Hematopoietic multipotent progenitor cell treated with erythropoietin and hydrocortisone succinate and interleukin-3 and kit ligand, for 6 days (in vitro differentiated cells): Measurements from ENCODE around the gene TRIM23.

Experiments used
- DNase-seq: peaks from one replicate; pipeline ENCODE4 v3.0.0-alpha.2; 2015

The TRIM23 gene

DNA sequence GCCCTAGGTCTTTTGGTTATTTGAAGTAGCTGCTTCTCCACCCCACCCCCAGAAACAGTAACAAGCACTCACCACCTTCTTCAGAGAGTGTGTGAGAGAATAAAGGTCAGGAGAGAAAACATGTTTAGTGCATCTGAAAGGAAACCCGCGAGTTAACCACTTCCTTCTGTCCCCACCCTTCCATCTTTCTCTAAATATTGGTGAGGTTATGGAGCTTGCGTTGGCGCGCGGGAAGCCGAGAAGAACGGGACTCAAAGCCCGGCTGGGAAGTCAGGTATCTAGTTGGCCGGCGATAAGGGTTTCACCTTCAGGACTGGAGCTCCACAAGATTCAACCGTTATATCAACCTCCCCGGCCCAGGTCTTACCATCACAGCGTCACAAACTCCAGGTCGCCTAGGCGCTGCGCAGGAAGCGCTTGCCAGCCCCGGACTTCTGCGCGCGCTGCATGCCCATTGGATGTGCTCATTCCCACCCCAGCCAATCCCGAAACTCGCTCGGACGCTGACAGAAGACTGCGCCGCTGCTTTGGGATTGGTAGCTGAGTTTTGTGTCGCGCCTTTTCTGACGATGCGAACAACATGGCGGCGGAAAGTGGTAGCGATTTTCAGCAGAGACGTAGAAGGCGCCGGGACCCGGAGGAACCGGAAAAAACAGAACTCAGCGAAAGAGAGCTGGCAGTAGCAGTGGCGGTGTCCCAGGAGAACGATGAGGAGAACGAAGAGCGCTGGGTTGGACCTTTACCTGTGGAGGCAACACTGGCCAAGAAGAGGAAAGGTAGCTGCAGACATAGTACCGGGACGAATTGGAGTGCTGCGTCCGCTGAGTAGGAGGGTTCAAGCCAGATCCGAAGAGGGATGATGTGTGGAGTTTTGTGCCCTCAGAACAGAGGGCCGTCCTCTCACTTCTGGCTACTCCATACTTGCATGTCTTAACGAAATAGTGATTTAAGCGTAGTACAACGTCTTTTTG, 61.1 kb downstream of the TRIM23 start, which contains the start of the genes CENPK and PPWD1:
Gene CENPK (minus strand): TSS at position 438 of the 971 bp plus-strand sequence. CDS start 8,261 bp downstream, outside the sequence.
Gene PPWD1 (plus strand): TSS at position 566 of the 971 bp plus-strand sequence. CDS start 15 bp downstream, at position 581.
- peak; percentile 99 for DNase-seq

DNA sequence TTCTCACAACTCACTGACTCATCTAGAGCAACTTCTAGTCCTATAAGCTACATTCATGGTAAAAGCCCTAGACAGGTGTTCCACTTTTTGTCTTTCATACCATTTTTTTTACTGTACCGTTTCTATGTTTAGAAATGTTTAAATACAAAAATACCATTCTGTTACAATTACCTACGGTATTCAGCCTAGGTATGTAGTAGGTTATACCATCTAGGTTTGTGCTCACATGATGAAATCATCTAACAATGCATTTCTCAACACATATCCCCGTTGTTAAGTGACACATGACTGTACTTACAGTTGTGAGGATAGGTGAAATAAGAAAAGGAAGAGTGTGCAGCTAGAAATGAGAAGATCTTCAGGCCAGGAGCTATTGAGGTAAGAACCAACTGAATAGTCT, 67.4 kb downstream of the TRIM23 start:
- no peak for DNase-seq

DNA sequence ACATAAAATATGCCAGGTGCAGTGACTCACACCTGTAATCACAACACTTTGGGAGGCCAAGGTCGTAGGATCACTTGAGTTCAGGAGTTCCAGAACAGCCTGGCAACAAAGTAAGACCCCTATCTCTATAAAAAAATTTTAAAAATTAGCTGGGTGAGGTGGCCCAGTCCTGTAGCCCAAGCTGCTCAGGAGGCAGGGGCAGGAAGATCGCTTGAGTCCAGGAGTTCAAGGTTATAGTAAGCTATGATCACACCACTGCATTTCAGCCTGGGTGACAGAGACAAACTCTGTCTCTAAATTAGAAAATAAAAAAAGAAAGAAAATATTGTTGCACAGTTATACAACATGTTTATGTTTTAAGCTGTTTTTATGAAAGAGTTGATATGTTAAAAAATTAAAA, 68.0 kb downstream of the TRIM23 start:
- no peak for DNase-seq

DNA sequence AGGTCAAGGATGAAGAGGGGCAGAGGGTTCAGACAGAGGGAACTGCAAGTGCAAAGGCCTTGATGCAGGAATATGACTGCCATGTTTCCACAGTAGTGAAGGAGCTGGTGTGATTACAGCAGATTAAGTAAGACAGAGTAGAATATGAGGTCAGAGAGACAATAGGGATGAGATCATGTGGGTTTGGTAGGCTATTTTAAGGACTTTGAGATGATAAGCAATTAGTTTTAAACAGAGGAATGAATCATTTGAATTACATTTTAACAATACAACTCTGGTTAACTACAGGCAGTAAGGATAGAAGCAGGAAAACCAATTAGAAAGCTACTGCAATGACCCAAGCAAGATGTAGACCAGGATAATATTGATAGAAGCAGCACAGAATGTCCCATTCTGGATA, 68.8 kb downstream of the TRIM23 start:
- no peak for DNase-seq

DNA sequence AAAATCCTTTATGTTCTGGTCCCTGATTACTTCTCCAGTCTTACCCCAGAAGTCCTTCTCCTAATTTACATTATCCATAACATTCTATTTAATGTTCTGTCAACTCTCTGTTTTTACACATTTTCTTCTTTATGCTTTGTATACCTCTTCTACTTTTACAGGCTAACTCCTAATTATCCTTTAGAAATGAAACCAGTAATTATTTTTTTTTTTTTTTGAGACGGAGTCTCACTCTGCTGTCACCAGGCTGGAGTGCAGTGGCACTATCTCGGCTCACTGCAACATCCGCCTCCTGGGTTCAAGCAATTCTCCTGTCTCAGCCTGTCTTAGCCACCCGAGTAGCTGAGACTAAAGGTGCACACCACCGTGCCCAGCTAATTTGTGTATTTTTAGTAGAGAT, 70.2 kb downstream of the TRIM23 start:
- DNase-seq: no peak

DNA sequence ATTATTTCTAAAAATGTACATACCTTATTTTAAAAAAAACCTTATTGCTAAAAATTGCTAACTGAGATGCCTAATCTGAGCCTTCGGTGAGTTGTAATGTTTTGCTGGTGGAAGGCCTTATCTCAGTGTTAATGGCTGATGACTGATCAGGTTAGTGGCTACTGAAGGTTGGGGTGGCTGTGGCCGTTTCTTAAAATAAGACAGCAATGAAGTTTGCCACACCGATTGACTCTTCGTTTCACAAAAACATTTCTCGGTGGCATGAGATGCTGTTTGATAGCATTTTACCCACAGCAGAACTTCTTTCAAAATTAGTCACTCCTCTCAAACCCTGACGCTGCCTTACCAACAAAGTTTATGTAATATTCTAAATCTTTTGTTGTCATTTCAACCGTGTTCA, 75.9 kb downstream of the TRIM23 start:
- no peak for DNase-seq

DNA sequence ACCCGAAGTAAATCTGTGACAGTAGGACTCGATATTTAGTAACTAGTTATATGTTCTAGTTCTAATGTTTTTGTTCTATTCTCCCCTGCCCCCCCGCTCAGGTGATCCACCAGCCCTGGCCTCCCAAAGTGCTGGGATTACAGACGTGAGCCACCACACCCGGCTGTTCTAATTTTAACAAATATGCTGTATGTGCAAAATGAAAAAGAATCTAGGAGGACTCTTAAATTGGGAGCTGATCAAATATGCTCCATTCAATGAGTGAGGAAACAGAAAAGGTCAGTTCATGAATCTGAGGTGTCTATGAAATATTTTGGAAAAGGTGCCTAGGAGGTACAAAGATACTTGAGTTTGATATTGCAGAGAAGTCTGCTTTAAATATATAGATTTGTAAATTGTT, 78.0 kb downstream of the TRIM23 start:
- no peak for DNase-seq

DNA sequence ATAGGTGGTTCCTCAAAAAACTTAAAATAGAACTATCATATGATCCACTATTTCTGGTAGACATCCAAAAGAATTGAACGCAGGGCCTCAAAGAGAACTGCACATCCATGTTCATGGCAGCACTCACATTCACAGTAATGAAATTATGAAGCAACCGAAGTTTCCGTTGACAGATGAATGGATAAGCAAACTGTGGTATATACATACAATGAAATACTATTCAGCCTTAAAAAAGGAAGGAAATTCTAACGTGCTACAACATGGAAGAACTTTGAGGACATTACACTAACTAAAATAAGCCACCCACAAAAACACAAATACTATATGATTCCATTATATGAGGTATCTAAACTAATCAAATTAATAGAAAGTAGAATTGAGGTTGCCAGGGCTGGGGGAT, 79.7 kb downstream of the TRIM23 start:
- no peak for DNase-seq

DNA sequence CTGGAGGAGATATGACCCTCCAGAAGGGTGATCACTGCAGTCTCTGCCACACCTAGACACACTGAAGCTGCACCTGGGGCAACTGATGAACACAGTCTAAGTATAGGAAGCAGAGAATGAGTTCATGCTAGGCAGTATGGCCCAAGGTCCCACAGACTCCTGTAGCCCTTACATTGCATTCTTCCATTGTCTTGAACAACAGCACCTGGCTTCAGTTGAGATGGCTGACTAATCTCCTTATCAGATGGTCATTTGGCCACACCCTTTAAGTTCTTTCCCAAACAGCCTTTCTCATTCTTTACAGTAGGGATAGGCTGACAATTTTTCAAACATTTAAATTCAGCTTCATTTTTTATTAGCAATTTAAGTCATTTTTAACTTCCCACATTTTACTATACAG, 84.3 kb downstream of the TRIM23 start:
- DNase-seq: peak; percentile 60
